H1 (cell line): Measurements from ENCODE around the gene GPC6.

Experiments
- CBX8 ChIP-seq: fragments of 300-800, 300-1000 bp; sonication (generic); IDR thresholded peaks from 2 replicates; pipeline ENCODE4 v1.7.1; 2016; ENCODE audit warnings: low read depth, low read length, borderline replicate concordance
- CHD2 ChIP-seq: IDR thresholded peaks from 2 replicates; pipeline ENCODE4 v1.6.1; 2012; ENCODE audit warnings: low read length, improper control_type of control experiment
- GABPA ChIP-seq: IDR thresholded peaks from 2 replicates; pipeline ENCODE4 v1.6.1; 2011; ENCODE audit warnings: mild to moderate bottlenecking, low read length, moderate library complexity, borderline replicate concordance; ENCODE audit not compliant: insufficient read depth
- JUN ChIP-seq: IDR thresholded peaks from 2 replicates; pipeline ENCODE4 v1.6.1; 2011; ENCODE audit warnings: low read depth, mild to moderate bottlenecking, improper control_type of control experiment, low read length
- NANOG ChIP-seq: IDR thresholded peaks from 2 replicates; pipeline ENCODE4 v1.6.1; 2011; ENCODE audit warnings: low read length, low read depth, mild to moderate bottlenecking, inconsistent platforms; ENCODE audit not compliant: insufficient read depth, poor library complexity, severe bottlenecking
- POLR2A ChIP-seq, 2 experiments: IDR thresholded peaks; 1 replicate in 1 of 2; 2 replicates in 1 of 2; pipeline ENCODE4 v1.6.1; 2011; ENCODE audit warnings: low read depth in 2 of 2, low read length in 2 of 2, mild to moderate bottlenecking in 2 of 2; ENCODE audit errors: control extremely low read depth in 1 of 2
- POLR2AphosphoS5 ChIP-seq: IDR thresholded peaks from 2 replicates; pipeline ENCODE4 v1.6.1; 2011; ENCODE audit warnings: low read depth, low read length
- RXRA ChIP-seq: IDR thresholded peaks from 2 replicates; pipeline ENCODE4 v1.6.1; 2011; ENCODE audit warnings: low read depth, mild to moderate bottlenecking, low read length, moderate library complexity; ENCODE audit not compliant: insufficient read depth
- SP1 ChIP-seq: IDR thresholded peaks from 2 replicates; pipeline ENCODE4 v1.6.1; 2011; ENCODE audit warnings: low read depth, low read length
- TBP ChIP-seq: IDR thresholded peaks from 2 replicates; pipeline ENCODE4 v1.6.1; 2011; ENCODE audit warnings: low read depth, low read length, improper control_type of control experiment
- YY1 ChIP-seq: IDR thresholded peaks from 2 replicates; pipeline ENCODE4 v1.6.1; 2011; ENCODE audit warnings: low read depth, mild to moderate bottlenecking, low read length
- TF ChIP-seq, protein P1 (sequence below), 3 experiments: IDR thresholded peaks; 1 replicate in 2 of 3; 2 replicates in 1 of 3; pipeline versions ENCODE4 v1.5.1 to v1.6.1; 2011; ENCODE audit warnings: low read length in 3 of 3, mild to moderate bottlenecking in 3 of 3, inconsistent platforms in 2 of 3, low read depth in 1 of 3, moderate library complexity in 1 of 3; ENCODE audit not compliant: insufficient read depth in 1 of 3; ENCODE audit errors: control extremely low read depth in 1 of 3

DNA sequence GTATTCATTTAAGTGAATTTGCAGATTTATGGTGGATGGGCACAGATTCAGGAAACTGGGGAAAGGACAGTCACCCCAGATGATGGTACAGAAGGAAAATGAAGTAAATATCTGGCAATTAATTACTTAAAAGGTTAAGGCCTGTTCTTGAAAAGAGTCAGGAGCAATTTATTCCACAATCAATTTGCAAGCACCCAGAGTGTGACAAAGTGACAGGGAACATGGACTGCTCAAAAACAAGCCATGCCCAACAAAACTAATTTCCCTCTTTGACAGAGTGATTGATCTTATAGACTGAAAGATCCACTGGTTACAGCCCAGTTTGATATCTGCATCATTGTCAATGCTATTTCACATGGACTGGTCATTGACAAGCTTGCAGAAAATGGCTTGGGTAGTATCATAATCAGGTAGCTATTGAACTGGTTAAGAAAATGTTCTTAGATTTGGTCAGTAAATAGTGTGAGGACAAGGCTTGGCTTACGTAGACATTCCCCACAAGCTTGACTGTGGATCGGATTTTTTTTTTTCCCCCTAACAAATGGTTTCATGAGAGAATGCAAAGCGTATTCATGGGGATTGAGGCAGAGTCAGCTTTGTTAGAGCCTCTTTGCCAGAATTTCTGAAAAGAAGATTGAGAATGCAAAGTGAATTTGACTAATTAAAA is 584.6 kb downstream of the GPC6 start:
- TF ChIP-seq TBP (no peak), RXRA (no peak), GABPA (no peak), POLR2A (IDR thresholded peaks at IDR 0.05; ENCODE audit: control extremely low read depth in 1 of 2, low read depth in 2 of 2, low read length in 2 of 2) (no peak), CHD2 (no peak), POLR2AphosphoS5 (no peak), NANOG (no peak), SP1 (no peak), CBX8 (no peak), YY1 (no peak), JUN (no peak)
- TF ChIP-seq, protein P1, sequence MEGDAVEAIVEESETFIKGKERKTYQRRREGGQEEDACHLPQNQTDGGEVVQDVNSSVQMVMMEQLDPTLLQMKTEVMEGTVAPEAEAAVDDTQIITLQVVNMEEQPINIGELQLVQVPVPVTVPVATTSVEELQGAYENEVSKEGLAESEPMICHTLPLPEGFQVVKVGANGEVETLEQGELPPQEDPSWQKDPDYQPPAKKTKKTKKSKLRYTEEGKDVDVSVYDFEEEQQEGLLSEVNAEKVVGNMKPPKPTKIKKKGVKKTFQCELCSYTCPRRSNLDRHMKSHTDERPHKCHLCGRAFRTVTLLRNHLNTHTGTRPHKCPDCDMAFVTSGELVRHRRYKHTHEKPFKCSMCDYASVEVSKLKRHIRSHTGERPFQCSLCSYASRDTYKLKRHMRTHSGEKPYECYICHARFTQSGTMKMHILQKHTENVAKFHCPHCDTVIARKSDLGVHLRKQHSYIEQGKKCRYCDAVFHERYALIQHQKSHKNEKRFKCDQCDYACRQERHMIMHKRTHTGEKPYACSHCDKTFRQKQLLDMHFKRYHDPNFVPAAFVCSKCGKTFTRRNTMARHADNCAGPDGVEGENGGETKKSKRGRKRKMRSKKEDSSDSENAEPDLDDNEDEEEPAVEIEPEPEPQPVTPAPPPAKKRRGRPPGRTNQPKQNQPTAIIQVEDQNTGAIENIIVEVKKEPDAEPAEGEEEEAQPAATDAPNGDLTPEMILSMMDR (IDR thresholded peaks at IDR 0.05; ENCODE audit: control extremely low read depth in 1 of 3, insufficient read depth in 1 of 3, low read depth in 1 of 3, low read length in 3 of 3): no peak
